GM10266 (cell line): Measurements from ENCODE around the gene MED29.

Source experiments
- DNase-seq: peaks from one replicate; pipeline ENCODE4 v3.0.0; 2012; ENCODE audit errors: extremely low spot score
- CTCF ChIP-seq: IDR thresholded peaks from 2 replicates; pipeline ENCODE4 v1.5.1; 2012; ENCODE audit warnings: mild to moderate bottlenecking, low read depth; ENCODE audit not compliant: control insufficient read depth, insufficient read depth; ENCODE audit errors: missing control alignments

MED29 gene

GRCh38 chr19:39430675-39431593 lies 39.8 kb downstream of the MED29 start:
- DNase-seq: peak; percentile 68

GRCh38 chr19:39432677-39433025 lies 41.5 kb downstream of the MED29 start:
- no peak for TF ChIP-seq CTCF
- DNase-seq: no peak

More at GRCh38 chr19:39430675-39431593, 39.8 kb downstream of the MED29 start:
- no peak for TF ChIP-seq CTCF

- no peak for TF ChIP-seq CTCF
- no peak for DNase-seq
These were observed 42.4 kb downstream of the MED29 start for GRCh38 chr19:39433480-39434079.

GRCh38 chr19:39434123-39435076 lies 43.2 kb downstream of the MED29 start:
- no peak for DNase-seq
- TF ChIP-seq CTCF: no peak

- TF ChIP-seq CTCF: no peak
- DNase-seq: peak; percentile 93
These were observed 44.5 kb downstream of the MED29 start, which contains the start of gene RPS16 for GRCh38 chr19:39435499-39436349. RPS16 (minus strand) TSS chr19:39435949; CDS start chr19:39435895, 54 bp downstream.

GRCh38 chr19:39436350-39436716 lies 45.2 kb downstream of the MED29 start:
- DNase-seq: no peak

More at GRCh38 chr19:39436350-39436716, 45.2 kb downstream of the MED29 start:
- no peak for TF ChIP-seq CTCF
